Ascending aorta (tissue), 2 donors: ENCODE measurements around the gene FYB2. TPM values are rescaled to one million over a fixed set of nuclear protein-coding genes. Genes with fewer than 3 reads are reported as not detected.
A peak's percentile ranks its signal among the peaks of the same experiment; 100 is the strongest.
"Not testable (repeated sequence)": the region's sequence is repeated elsewhere in the genome, so short reads cannot be mapped to it uniquely, and the experiment has no call there.

Experiments
- DNase-seq, 2 donors: peaks; one replicate each; pipeline ENCODE4 v3.0.0-alpha.2; 2019; ENCODE audit warnings: low spot score in 2 of 2
- H3K27ac ChIP-seq, 2 donors: fragments of 200-600 bp; sonication (generic); one replicate each; pipeline ENCODE4 v1.5.1; 2016 to 2017; ENCODE audit warnings: mild to moderate bottlenecking in 1 of 2
- H3K27me3 ChIP-seq: fragments of 200-600 bp; sonication (generic); one replicate; pipeline ENCODE4 v1.5.1; 2017
- H3K36me3 ChIP-seq, 2 donors: fragments of 200-600 bp; sonication (generic); one replicate each; pipeline ENCODE4 v1.5.1; 2016
- H3K4me1 ChIP-seq, 2 donors: fragments of 200-600 bp; sonication (generic); one replicate each; pipeline ENCODE4 v1.5.1; 2016 to 2017; ENCODE audit warnings: mild to moderate bottlenecking in 1 of 2
- H3K4me3 ChIP-seq, 2 donors: fragments of 200-600 bp; sonication (generic); one replicate each; pipeline ENCODE4 v1.5.1; 2016 to 2017; ENCODE audit warnings: mild to moderate bottlenecking in 1 of 2
- H3K9me3 ChIP-seq, 2 donors: fragments of 200-600 bp; sonication (generic); one replicate each; pipeline ENCODE4 v1.5.1; 2016
- CTCF ChIP-seq, 3 experiments: fragments of 200-600 bp in 2 of 3; fragments of 450-650 bp in 1 of 3; sonication (generic) in 2 of 3; IDR thresholded peaks; one replicate each; pipeline ENCODE4 v1.5.1; 2016 to 2019; ENCODE audit warnings: antibody characterized with exemption in 3 of 3, mild to moderate bottlenecking in 1 of 3, moderate library complexity in 1 of 3
- intact Hi-C: fragments of 100-400 bp; cut with DNase I; formaldehyde crosslinking; loops from one replicate; pipeline ENCODE4 v1.15.1; 2023
- total RNA-seq: library from RNA; depleted of rRNA; stranded (reverse); fragments of >200 nt; gene quantifications from one replicate; pipeline ENCODE4 v1.1.0, GENCODE V29; 2016

The FYB2 gene
- total RNA-seq, 1 donor from 2014 or later = not detected

- Histone ChIP-seq H3K9me3 (no peaks in the 10 kb centered on the region), H3K36me3 (no peaks in the 10 kb centered on the region), H3K4me3 (no peak overlapping the region), H3K27ac (no peak overlapping the region), H3K27me3 (no peaks in the 10 kb centered on the region), H3K4me1 (no peaks in the 10 kb centered on the region)
- intact Hi-C loops = no loop called here
- TF ChIP-seq CTCF (IDR thresholded peaks at IDR 0.05) = no peak
- no peak for DNase-seq
Measured at GRCh38 chr1:56782773-56783172, 36.4 kb downstream of the FYB2 start.

- intact Hi-C loops = no loop called here
- TF ChIP-seq CTCF (IDR thresholded peaks at IDR 0.05) = no peak
- no peaks in the 10 kb centered on the region for H3K9me3 ChIP-seq
Measured at GRCh38 chr1:56780826-56781225, 38.4 kb downstream of the FYB2 start.

DNA sequence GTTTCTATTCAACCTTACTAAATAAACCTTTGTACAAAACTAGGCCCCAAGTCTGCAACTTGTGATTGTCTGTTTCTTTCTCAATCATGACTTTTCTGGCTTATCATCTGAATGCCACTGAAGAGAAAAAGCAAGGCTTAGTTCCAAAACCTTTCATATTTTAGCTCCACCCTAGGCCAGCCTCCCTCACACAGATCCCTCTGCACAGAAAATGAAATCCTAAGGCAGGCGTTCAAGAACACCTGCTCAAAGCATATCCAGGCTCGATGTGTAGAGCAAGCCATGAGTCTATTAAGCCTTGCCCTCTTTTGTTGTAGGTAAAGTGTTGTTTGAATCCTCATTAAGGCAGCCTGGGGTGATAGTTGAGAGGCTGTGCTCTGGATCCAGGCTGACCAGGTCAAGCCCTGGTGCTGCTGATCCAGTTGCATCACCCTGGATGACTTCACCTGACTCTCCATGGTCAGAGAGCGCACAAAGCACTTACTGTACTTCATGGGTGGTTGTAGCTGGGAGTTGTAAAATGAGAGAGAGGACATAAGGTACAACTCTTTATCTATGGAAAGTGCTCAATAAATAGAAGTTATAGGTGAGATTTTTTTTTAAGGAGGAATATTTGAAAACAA, 39.0 kb downstream of the FYB2 start:
- H3K4me1 ChIP-seq = no peaks in the 10 kb centered on the region
- no peak overlapping the region for H3K4me3 ChIP-seq
- H3K9me3 ChIP-seq = no peaks in the 10 kb centered on the region
- H3K27me3 ChIP-seq = no peaks in the 10 kb centered on the region
- no peak overlapping the region for H3K27ac ChIP-seq
- DNase-seq = no peak
- no peaks in the 10 kb centered on the region for H3K36me3 ChIP-seq
- intact Hi-C loops = no loop called here
- TF ChIP-seq CTCF (IDR thresholded peaks at IDR 0.05) = no peak

More at GRCh38 chr1:56780826-56781225, 38.4 kb downstream of the FYB2 start:
- Histone ChIP-seq H3K4me3 (no peak overlapping the region), H3K27me3 (no peaks in the 10 kb centered on the region), H3K27ac (no peak overlapping the region), H3K4me1 (no peaks in the 10 kb centered on the region), H3K36me3 (no peaks in the 10 kb centered on the region)
- DNase-seq = no peak

DNA sequence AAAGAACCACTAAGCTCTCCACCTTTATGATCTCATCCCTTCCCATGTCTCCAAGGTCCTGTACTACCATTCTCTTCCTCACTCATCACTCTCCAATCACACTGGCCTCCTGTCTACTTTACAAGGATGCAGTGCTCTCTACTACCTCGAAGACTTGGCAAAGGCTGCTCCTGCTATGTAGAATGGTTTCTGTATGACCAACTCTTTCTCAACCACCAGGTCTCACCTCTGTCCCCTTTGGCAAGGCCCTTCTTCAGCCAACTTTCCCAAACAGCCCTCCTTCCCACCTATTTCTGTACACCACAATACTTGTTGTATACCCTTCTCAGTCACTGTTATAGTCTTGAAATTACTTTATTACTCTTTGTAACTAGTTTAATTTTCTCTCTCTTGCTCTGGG, 41.2 kb downstream of the FYB2 start:
- Histone ChIP-seq H3K27me3 (no peaks in the 10 kb centered on the region), H3K9me3 (no peaks in the 10 kb centered on the region), H3K4me1 (no peaks in the 10 kb centered on the region), H3K27ac (no peak overlapping the region), H3K4me3 (no peak overlapping the region), H3K36me3 (no peaks in the 10 kb centered on the region)
- TF ChIP-seq CTCF (IDR thresholded peaks at IDR 0.05) = no peak
- DNase-seq = no peak
- intact Hi-C loops = no loop called here

GRCh38 chr1:56774732-56775131, 44.5 kb downstream of the FYB2 start:
- H3K9me3 ChIP-seq, H3K27me3 ChIP-seq, H3K4me3 ChIP-seq, DNase-seq, H3K27ac ChIP-seq, intact Hi-C loops, H3K4me1 ChIP-seq, H3K36me3 ChIP-seq: not testable (repeated sequence)

- no peaks in the 10 kb centered on the region for H3K27me3 ChIP-seq
- intact Hi-C loops = no loop called here
Measured at GRCh38 chr1:56774067-56774609, 45.1 kb downstream of the FYB2 start.

More at GRCh38 chr1:56774067-56774609, 45.1 kb downstream of the FYB2 start:
- no peak for DNase-seq
- Histone ChIP-seq H3K27ac (no peak overlapping the region), H3K9me3 (no peaks in the 10 kb centered on the region), H3K4me3 (peak overlapping the region in 1 of 2 donors; percentile 10), H3K36me3 (no peaks in the 10 kb centered on the region), H3K4me1 (no peaks in the 10 kb centered on the region)
- no peak for TF ChIP-seq CTCF (IDR thresholded peaks at IDR 0.05)
